Measurements from ENCODE around the gene CPN1. TPM values are rescaled to one million over a fixed set of nuclear protein-coding genes. Genes with fewer than 3 reads are reported as not detected.

CPN1 gene
- total and polyA plus RNA-seq, 10 of the 15 experiments (the other 5 are each of a cell fraction or from before 2014, with no cell fraction given): 0.03 to 0.10 TPM; not detected in 8

DNA sequence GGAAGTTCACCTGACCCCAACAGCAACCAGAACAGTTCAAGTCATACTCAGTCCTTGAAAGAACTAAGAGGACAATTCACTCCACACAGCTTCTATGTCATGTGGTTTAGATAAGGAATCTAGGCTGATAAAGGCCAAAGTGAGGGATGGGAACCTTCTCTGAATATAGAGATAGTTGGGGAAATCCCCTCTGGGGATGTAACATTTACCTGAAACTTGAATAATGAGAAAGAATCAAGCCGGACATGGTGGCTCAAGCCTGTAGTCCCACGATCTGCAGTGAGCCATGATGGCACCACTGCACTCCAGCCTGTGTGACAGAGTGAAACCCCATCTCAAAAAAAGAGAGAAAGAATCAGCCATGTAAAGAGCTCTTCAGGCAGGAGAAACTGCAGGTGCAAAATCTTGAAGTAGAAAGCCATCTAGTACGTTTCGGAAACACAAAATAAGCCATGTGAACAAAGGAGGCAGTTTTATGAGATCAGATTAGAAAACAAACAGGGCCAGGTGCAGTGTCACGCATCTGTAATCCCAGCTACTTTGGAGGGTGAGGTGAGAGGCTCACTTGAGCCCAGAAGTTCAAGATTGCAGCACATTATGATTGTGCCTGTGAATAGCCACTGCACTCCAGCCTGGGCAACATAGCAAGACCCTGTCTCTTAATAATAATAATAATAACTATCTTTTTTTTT lies 67.5 kb downstream of the CPN1 start (continued):
- peak; percentile 91 for TF ChIP-seq TCF3 (IDR thresholded peaks at IDR 0.05; ENCODE audit: borderline replicate concordance, insufficient read depth, low read depth, low read length)
- no peak; the same call in 1 of the 2 replicates for TF ChIP-seq TCF7 (IDR thresholded peaks at IDR 0.05; ENCODE audit: borderline replicate concordance)
- TF ChIP-seq NFYA (IDR thresholded peaks at IDR 0.05; ENCODE audit: borderline replicate concordance, low read depth, low read length): no peak
- no peak for TF ChIP-seq RELA (IDR thresholded peaks at IDR 0.05; ENCODE audit: borderline replicate concordance, partially characterized antibody)
- no peak for TF ChIP-seq ZNF274 (IDR thresholded peaks at IDR 0.05; ENCODE audit: insufficient read depth, insufficient read length)
- TF ChIP-seq ELK1 (IDR thresholded peaks at IDR 0.05; ENCODE audit: low read depth, low read length): no peak
- TF ChIP-seq, protein P1, sequence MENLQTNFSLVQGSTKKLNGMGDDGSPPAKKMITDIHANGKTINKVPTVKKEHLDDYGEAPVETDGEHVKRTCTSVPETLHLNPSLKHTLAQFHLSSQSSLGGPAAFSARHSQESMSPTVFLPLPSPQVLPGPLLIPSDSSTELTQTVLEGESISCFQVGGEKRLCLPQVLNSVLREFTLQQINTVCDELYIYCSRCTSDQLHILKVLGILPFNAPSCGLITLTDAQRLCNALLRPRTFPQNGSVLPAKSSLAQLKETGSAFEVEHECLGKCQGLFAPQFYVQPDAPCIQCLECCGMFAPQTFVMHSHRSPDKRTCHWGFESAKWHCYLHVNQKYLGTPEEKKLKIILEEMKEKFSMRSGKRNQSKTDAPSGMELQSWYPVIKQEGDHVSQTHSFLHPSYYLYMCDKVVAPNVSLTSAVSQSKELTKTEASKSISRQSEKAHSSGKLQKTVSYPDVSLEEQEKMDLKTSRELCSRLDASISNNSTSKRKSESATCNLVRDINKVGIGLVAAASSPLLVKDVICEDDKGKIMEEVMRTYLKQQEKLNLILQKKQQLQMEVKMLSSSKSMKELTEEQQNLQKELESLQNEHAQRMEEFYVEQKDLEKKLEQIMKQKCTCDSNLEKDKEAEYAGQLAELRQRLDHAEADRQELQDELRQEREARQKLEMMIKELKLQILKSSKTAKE (IDR thresholded peaks at IDR 0.05; ENCODE audit: low read depth, poor library complexity, severe bottlenecking): peak; percentile 67
- TF ChIP-seq STAT1 (conservative IDR thresholded peaks at IDR 0.05): no peak
- no peak for TF ChIP-seq EGR1 (IDR thresholded peaks at IDR 0.05; ENCODE audit: borderline replicate concordance in 1 of 2, low read depth in 2 of 2, low read length in 2 of 2)
- no peak for TF ChIP-seq POLR2AphosphoS2 (IDR thresholded peaks at IDR 0.05; ENCODE audit: low read depth, low read length)
- TF ChIP-seq, protein P2, sequence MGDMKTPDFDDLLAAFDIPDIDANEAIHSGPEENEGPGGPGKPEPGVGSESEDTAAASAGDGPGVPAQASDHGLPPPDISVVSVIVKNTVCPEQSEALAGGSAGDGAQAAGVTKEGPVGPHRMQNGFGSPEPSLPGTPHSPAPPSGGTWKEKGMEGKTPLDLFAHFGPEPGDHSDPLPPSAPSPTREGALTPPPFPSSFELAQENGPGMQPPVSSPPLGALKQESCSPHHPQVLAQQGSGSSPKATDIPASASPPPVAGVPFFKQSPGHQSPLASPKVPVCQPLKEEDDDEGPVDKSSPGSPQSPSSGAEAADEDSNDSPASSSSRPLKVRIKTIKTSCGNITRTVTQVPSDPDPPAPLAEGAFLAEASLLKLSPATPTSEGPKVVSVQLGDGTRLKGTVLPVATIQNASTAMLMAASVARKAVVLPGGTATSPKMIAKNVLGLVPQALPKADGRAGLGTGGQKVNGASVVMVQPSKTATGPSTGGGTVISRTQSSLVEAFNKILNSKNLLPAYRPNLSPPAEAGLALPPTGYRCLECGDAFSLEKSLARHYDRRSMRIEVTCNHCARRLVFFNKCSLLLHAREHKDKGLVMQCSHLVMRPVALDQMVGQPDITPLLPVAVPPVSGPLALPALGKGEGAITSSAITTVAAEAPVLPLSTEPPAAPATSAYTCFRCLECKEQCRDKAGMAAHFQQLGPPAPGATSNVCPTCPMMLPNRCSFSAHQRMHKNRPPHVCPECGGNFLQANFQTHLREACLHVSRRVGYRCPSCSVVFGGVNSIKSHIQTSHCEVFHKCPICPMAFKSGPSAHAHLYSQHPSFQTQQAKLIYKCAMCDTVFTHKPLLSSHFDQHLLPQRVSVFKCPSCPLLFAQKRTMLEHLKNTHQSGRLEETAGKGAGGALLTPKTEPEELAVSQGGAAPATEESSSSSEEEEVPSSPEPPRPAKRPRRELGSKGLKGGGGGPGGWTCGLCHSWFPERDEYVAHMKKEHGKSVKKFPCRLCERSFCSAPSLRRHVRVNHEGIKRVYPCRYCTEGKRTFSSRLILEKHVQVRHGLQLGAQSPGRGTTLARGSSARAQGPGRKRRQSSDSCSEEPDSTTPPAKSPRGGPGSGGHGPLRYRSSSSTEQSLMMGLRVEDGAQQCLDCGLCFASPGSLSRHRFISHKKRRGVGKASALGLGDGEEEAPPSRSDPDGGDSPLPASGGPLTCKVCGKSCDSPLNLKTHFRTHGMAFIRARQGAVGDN (IDR thresholded peaks at IDR 0.05): no peak
- TF ChIP-seq ASH2L (IDR thresholded peaks at IDR 0.05; ENCODE audit: borderline replicate concordance, low read depth): 0 out of 2 replicates have a peak, but pooled peaks have one; percentile 31
- no peak for TF ChIP-seq NR2C2 (IDR thresholded peaks at IDR 0.05; ENCODE audit: borderline replicate concordance, control insufficient read depth, insufficient read length, low read depth)
- TF ChIP-seq, protein P3, sequence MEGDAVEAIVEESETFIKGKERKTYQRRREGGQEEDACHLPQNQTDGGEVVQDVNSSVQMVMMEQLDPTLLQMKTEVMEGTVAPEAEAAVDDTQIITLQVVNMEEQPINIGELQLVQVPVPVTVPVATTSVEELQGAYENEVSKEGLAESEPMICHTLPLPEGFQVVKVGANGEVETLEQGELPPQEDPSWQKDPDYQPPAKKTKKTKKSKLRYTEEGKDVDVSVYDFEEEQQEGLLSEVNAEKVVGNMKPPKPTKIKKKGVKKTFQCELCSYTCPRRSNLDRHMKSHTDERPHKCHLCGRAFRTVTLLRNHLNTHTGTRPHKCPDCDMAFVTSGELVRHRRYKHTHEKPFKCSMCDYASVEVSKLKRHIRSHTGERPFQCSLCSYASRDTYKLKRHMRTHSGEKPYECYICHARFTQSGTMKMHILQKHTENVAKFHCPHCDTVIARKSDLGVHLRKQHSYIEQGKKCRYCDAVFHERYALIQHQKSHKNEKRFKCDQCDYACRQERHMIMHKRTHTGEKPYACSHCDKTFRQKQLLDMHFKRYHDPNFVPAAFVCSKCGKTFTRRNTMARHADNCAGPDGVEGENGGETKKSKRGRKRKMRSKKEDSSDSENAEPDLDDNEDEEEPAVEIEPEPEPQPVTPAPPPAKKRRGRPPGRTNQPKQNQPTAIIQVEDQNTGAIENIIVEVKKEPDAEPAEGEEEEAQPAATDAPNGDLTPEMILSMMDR (IDR thresholded peaks at IDR 0.05 in 2 of 3, conservative IDR thresholded peaks at IDR 0.05 in 1 of 3; ENCODE audit: control insufficient read depth in 2 of 3, extremely low read depth in 1 of 3, insufficient read depth in 1 of 3, low read depth in 3 of 3, low read length in 3 of 3): no peak
- no peak for TF ChIP-seq MYB (IDR thresholded peaks at IDR 0.05; ENCODE audit: borderline replicate concordance, low read depth, low read length)
- no peak; the same call in 1 of the 2 replicates for TF ChIP-seq SMC3 (IDR thresholded peaks at IDR 0.05; ENCODE audit: borderline replicate concordance, low read length)
- no peak for TF ChIP-seq JUND (IDR thresholded peaks at IDR 0.05; ENCODE audit: low read depth, low read length)
- no peak for TF ChIP-seq HDGF (IDR thresholded peaks at IDR 0.05)
- TF ChIP-seq HDAC6 (IDR thresholded peaks at IDR 0.05; ENCODE audit: unreplicated experiment): no peak
- TF ChIP-seq MTA3 (IDR thresholded peaks at IDR 0.05; ENCODE audit: borderline replicate concordance, low read length): no peak

All from GM12878 (cell line).